Psoas muscle (tissue), 8 donors: ENCODE data around the gene IFT122. TPM values are rescaled to one million over a fixed set of nuclear protein-coding genes. Genes with fewer than 3 reads are reported as not detected.

Source experiments
- ATAC-seq, 4 donors: fragments of 200-7000 bp; cut with Tn5 transposase; one replicate each; pipeline ENCODE4 v1.9.1; 2020; ENCODE audit warnings: moderate library complexity in 3 of 4, mild to moderate bottlenecking in 2 of 4
- DNase-seq, 2 donors: peaks; one replicate each; pipeline ENCODE4 v3.0.0-alpha.2; 2020
- H3K27ac ChIP-seq: fragments of 200-600 bp; one replicate; pipeline ENCODE4 v1.8.0; 2022
- H3K27me3 ChIP-seq, 3 donors: fragments of 200-600 bp in 1 of 3; one replicate each; pipeline versions ENCODE4 v1.6.1 to v1.8.0; 2013 to 2022; ENCODE audit warnings: low read length in 2 of 3, mild to moderate bottlenecking in 2 of 3, moderate library complexity in 1 of 3; ENCODE audit not compliant: insufficient read depth in 3 of 3
- H3K36me3 ChIP-seq, 2 donors: fragments of 200-600 bp in 1 of 2; one replicate each; pipeline versions ENCODE4 v1.6.1 to v1.8.0; 2013 to 2022; ENCODE audit warnings: low read depth in 1 of 2, mild to moderate bottlenecking in 1 of 2, moderate library complexity in 1 of 2; ENCODE audit not compliant: insufficient read depth in 1 of 2
- H3K4me1 ChIP-seq: fragments of 200-600 bp; one replicate; pipeline ENCODE4 v1.8.0; 2022
- H3K4me3 ChIP-seq: fragments of 200-600 bp; one replicate; pipeline ENCODE4 v1.8.0; 2022; ENCODE audit warnings: mild to moderate bottlenecking
- H3K9me3 ChIP-seq: fragments of 200-600 bp; one replicate; pipeline ENCODE4 v1.8.0; 2022
- CTCF ChIP-seq: fragments of 200-600 bp; IDR thresholded peaks from one replicate; pipeline ENCODE4 v1.8.0; 2022; ENCODE audit warnings: antibody characterized with exemption
- WGBS, 3 donors: extraction: QIAGEN DNeasy Blood & Tissue Kit; methylation state at CpG; one replicate each; pipeline versions ENCODE4 v1.1.6 to v1.1.7; 2013; 5-methylcytosine and 5-hydroxymethylcytosine counted together
- intact Hi-C, 2 donors: fragments of 100-400 bp; cut with DNase I; formaldehyde crosslinking; loops; one replicate each; pipeline versions ENCODE4 v1.11.0 to v1.14.2; 2022
- polyA plus RNA-seq, 3 donors: library from polyadenylated mRNA; stranded (reverse); fragments of 200-250 nt; gene quantifications; one replicate each; pipeline ENCODE4 v1.2.3, GENCODE V29; 2013
- total RNA-seq, 4 donors: library from RNA; stranded (reverse); fragmentation: NEBNext Ultra II Directional in 2 of 4; extraction: Animal tissue kit (Norgen Biotek cat#: 25700) in 2 of 4; gene quantifications; one replicate each; pipeline versions ENCODE4 v1.2.1 to v1.2.4, GENCODE V29; 2021 to 2023
- donor health status: healthy with polysubstance abuse.
- donor health status: DM: no; HTN: no; CAD: no; lungs with moderate emphysema.
- donor health status: Bipolar disorder and iron deficiency.
- donor health status: healthy.
- donor health status: DM: yes; HTN: yes; CAD: no.
- donor health status: DM: no; HTN: no; CAD: no.
- donor health status: DM: no; HTN: no; CAD: no.
- donor health status: DM: yes; HTN: yes; CAD: no.

Gene IFT122
- total and polyA plus RNA-seq, 7 donors = 2.3 to 7.3 (median 4.5) TPM

DNA sequence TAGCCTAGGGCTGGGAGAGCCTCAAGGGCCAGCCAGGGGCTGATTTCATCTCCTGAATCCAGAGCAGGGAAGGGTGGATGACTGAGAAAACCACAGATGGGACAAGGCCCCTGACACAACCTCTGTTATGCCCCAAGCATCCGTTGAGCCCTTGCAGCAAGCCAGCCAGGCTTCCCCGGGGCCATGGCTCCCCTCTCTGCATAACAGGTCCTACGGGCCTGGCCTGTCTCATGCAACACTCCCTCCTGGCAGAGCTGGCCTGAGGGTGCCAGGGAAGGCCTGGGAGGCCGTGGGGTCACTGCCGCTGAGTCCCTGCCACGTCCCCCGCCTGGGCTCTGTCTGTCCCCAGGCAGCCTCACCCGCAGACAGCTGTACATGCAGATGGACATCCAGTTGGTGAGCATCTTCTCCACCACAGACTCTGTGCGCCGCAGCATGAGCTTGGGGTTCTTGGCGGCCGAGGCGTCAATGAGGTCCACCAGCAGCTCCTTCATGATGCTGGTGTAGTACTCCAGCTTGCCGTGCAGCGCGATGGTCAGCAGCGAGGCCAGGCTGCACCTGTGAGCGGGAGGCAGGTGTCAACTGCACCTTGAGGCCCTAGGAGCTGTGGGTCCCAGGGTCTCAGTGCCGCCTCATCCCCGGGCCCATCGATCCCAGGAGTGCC is 125.1 kb downstream of the IFT122 start:
- no peak for ATAC-seq
- Histone ChIP-seq H3K9me3 (no peaks in the 10 kb centered on the region), H3K27ac (no peak overlapping the region), H3K36me3 (peaks cover 0 to 34% of the 10 kb centered on the region in 2 donors), H3K27me3 (no peaks in the 10 kb centered on the region), H3K4me3 (no peak overlapping the region), H3K4me1 (peaks cover 16% of the 10 kb centered on the region)
- DNase-seq = peak in 1 of 2 donors; percentile 55
- WGBS, 3 donors = 90 to 91% (median 90%) methylated on average over 18 to 21 of the region's 21 CpGs
- intact Hi-C loops = no loop called here
- no peak for TF ChIP-seq CTCF

DNA sequence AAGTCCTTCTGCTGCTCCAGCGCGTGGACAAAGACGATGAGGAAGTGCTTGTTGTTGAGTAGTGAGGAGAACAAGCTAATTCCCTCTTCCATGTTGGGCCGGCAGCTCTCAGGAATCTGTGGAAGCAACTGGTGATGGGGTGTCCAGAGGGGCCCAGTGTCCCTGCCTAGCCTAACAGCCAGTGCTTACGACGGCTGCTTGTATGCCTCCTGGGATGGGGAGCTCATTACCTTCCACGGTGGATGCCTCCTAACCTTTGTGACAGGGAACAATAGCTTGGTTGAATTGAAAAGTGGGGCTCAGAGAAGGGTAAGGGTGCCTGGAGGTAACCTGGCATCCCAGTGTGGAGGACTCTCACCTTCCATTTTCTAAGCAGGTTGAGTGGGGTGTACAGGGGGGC is 125.9 kb downstream of the IFT122 start:
- DNase-seq (no peak), ATAC-seq (no peak)
- Histone ChIP-seq H3K4me3 (no peak overlapping the region), H3K27ac (no peak overlapping the region), H3K9me3 (no peaks in the 10 kb centered on the region), H3K27me3 (no peaks in the 10 kb centered on the region), H3K4me1 (peaks cover 16% of the 10 kb centered on the region), H3K36me3 (peaks cover 0 to 42% of the 10 kb centered on the region in 2 donors)
- intact Hi-C loops = no loop called here
- no peak for TF ChIP-seq CTCF
- WGBS, 3 donors = 95 to 96% (median 96%) methylated on average over 7 of the region's 7 CpGs

GRCh38 chr3:129567176-129567705 is 127.2 kb downstream of the IFT122 start:
- no peak for DNase-seq
- Histone ChIP-seq H3K36me3 (peaks cover 0 to 49% of the 10 kb centered on the region in 2 donors), H3K9me3 (no peaks in the 10 kb centered on the region), H3K4me1 (peaks cover 16% of the 10 kb centered on the region), H3K27me3 (no peaks in the 10 kb centered on the region), H3K27ac (no peak overlapping the region), H3K4me3 (no peak overlapping the region)
- intact Hi-C loops = no loop called here
- ATAC-seq = peak; percentile 49 to 74 (median 54)
- 38 to 49% (median 39%) methylated on average over 18 of the region's 18 CpGs for WGBS, 3 donors
- TF ChIP-seq CTCF = no peak

DNA sequence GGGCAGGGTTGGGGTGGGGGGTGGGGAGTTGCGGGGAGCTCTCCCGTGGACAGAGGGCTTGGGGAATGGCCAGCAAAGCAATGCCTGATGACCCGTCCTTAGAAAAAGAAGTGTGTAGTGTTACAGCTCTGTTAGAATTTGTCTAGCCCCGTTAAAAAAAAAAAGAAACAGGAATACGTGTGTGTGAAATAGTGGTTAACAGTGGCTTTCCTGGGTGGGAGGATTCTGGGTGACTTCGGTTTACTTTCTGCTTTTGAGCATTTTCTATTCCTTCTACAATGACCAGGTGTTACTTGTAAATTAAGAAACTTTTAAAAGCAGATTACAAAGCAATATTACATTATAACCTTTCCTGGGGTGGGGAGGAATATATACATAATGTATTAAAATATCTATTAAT is 127.9 kb downstream of the IFT122 start:
- no peak for ATAC-seq
- H3K9me3 ChIP-seq = no peaks in the 10 kb centered on the region
- no peak overlapping the region for H3K27ac ChIP-seq
- no peak for TF ChIP-seq CTCF
- H3K36me3 ChIP-seq = peaks cover 0 to 49% of the 10 kb centered on the region in 2 donors
- no peak for DNase-seq
- H3K4me1 ChIP-seq = peaks cover 16% of the 10 kb centered on the region
- intact Hi-C loops = no loop called here
- no peak overlapping the region for H3K4me3 ChIP-seq
- WGBS, 3 donors = 38 to 66% (median 49%) methylated on average over 6 of the region's 6 CpGs
- no peaks in the 10 kb centered on the region for H3K27me3 ChIP-seq
